PC-3 (cell line): ENCODE results near the gene NIBAN1. TPM values are rescaled to one million over a fixed set of nuclear protein-coding genes. Genes with fewer than 3 reads are reported as not detected.

Experiments used
- ATAC-seq: fragments of 200-7000 bp; cut with Tn5 transposase; 2 replicates; pipeline ENCODE4 v1.9.1; 2020; ENCODE audit warnings: mild to moderate bottlenecking, moderate library complexity
- Bru-seq: library from RNA; stranded (reverse); fragments of 400-500 nt; gene quantifications from one replicate; lab custom pipeline; 2021; lab: Mats Ljungman, UMichigan
- BruChase-seq, 2 experiments: library from RNA; stranded (reverse); fragments of 400-500 nt; gene quantifications; one replicate each; lab custom pipeline; 2021; lab: Mats Ljungman, UMichigan
- BruUV-seq: library from RNA; stranded (reverse); fragments of 400-500 nt; replicated peaks from 2 replicates; lab custom pipeline; 2021; lab: Mats Ljungman, UMichigan
- CTCF ChIA-PET: fragments of 300-600 bp; sonication (Branson Sonifier 250); formaldehyde crosslinking; loops from one replicate; lab custom pipeline; 2022; ENCODE audit warnings: antibody characterized with exemption; lab: Charles Lee
- POLR2A ChIA-PET: fragments of 300-600 bp; sonication (Branson Sonifier 250); formaldehyde crosslinking; loops from one replicate; lab custom pipeline; 2022; ENCODE audit warnings: antibody characterized with exemption; ENCODE audit not compliant: unreplicated experiment; lab: Charles Lee
- DNase-seq: peaks from one replicate; pipeline ENCODE4 v3.0.0-alpha.2; 2015
- H2AFZ ChIP-seq: fragments of 300-600 bp; sonication (generic); 2 replicates; pipeline ENCODE4 v1.6.0; 2016; ENCODE audit warnings: antibody characterized with exemption, low read length
- H3F3A ChIP-seq: fragments of 300-600 bp; sonication (generic); one replicate; pipeline ENCODE4 v1.6.0; 2017; ENCODE audit warnings: antibody characterized with exemption, low read length, control low read depth, mild to moderate bottlenecking; ENCODE audit not compliant: unreplicated experiment
- H3K27ac ChIP-seq: fragments of 300-600 bp; sonication (generic); 2 replicates; pipeline ENCODE4 v1.5.1; 2016; ENCODE audit warnings: mild to moderate bottlenecking, low read length
- H3K27me3 ChIP-seq: fragments of 300-600 bp; sonication (generic); 2 replicates; pipeline ENCODE4 v1.6.1; 2016; ENCODE audit warnings: low read length, mixed read lengths
- H3K36me3 ChIP-seq: fragments of 300-600 bp; sonication (generic); 2 replicates; pipeline ENCODE4 v1.6.1; 2016; ENCODE audit warnings: low read depth, mixed run types, low read length, mixed read lengths
- H3K4me1 ChIP-seq: fragments of 300-600 bp; sonication (generic); 2 replicates; pipeline ENCODE4 v1.5.1; 2016; ENCODE audit warnings: low read length; ENCODE audit not compliant: insufficient read depth
- H3K4me2 ChIP-seq: fragments of 300-600 bp; sonication (generic); 2 replicates; pipeline ENCODE4 v1.6.0; 2016; ENCODE audit warnings: low read length
- H3K4me3 ChIP-seq: fragments of 300-600 bp; sonication (generic); 2 replicates; pipeline ENCODE4 v1.5.1; 2016; ENCODE audit warnings: mild to moderate bottlenecking, low read length, mixed read lengths
- H3K79me2 ChIP-seq: fragments of 300-600 bp; sonication (generic); 2 replicates; pipeline ENCODE4 v1.6.1; 2017; ENCODE audit warnings: low read length, mixed read lengths
- H3K9ac ChIP-seq: fragments of 300-600 bp; sonication (generic); 2 replicates; pipeline ENCODE4 v1.6.0; 2016; ENCODE audit warnings: mild to moderate bottlenecking, low read length
- H3K9me2 ChIP-seq: fragments of 300-600 bp; sonication (generic); replicated peaks from 2 replicates; pipeline ENCODE4 v1.6.1; 2016; ENCODE audit warnings: mixed run types, low read length, mixed read lengths
- H3K9me3 ChIP-seq: fragments of 300-600 bp; sonication (generic); 2 replicates; pipeline ENCODE4 v1.6.1; 2016; ENCODE audit warnings: low read length, mixed read lengths
- H4K20me1 ChIP-seq: fragments of 300-600 bp; sonication (generic); 2 replicates; pipeline ENCODE4 v1.6.1; 2016; ENCODE audit warnings: low read length, mixed read lengths
- EZH2 ChIP-seq: fragments of 300-600 bp; sonication (generic); IDR thresholded peaks from one replicate; pipeline ENCODE4 v1.6.1; 2017; ENCODE audit warnings: antibody characterized with exemption, mild to moderate bottlenecking, low read length; ENCODE audit not compliant: unreplicated experiment
- EZH2phosphoT487 ChIP-seq: fragments of 300-600 bp; sonication (generic); IDR thresholded peaks from 2 replicates; pipeline ENCODE4 v1.6.1; 2018; ENCODE audit warnings: mild to moderate bottlenecking, antibody characterized with exemption, low read length, borderline replicate concordance
- intact Hi-C: fragments of 100-400 bp; cut with micrococcal nuclease; formaldehyde crosslinking; loops from 2 replicates; pipeline ENCODE4 v1.9.0; 2023
- long read RNA-seq: library from polyadenylated mRNA; unstranded; transcript quantifications from one replicate; pipeline ENCODE4 v2.0.0, GENCODE V29; 2021; ENCODE audit not compliant: unreplicated experiment
- total RNA-seq: library from RNA; depleted of rRNA; stranded (reverse); fragments of >200 nt; gene quantifications from 2 replicates; pipeline ENCODE4 v1.2.3, GENCODE V29; 2014; rRNA removed
- TF ChIP-seq, protein P1 (sequence below): fragments of 300-600 bp; sonication (generic); conservative IDR thresholded peaks from 2 replicates; pipeline ENCODE4 v1.5.1; 2017; ENCODE audit warnings: antibody characterized with exemption, low read depth, mild to moderate bottlenecking, low read length

NIBAN1 gene
- 6.9 and 8.2 TPM in 2 replicates for total RNA-seq
- Bru-seq, nascent RNA, result percentile 74 among the genes with signal in this experiment
- BruChase-seq, experiment 1, labeled RNA remaining after a 6-hour chase, result percentile 62 among the genes with signal in this experiment
- BruChase-seq, experiment 2, labeled RNA remaining after a 2-hour chase, result percentile 65 among the genes with signal in this experiment
- long read RNA-seq, full-length matches to known transcripts, result 25 of 71 reads
- long read RNA-seq, partial matches to known transcripts, result 4 of 71 reads
- long read RNA-seq, other reads (novel, unspliced or antisense), result 42 of 71 reads

- BruUV-seq, result no TSS peak
- H3K27me3 ChIP-seq, result no peaks in the 10 kb centered on the region
- peak within 1 kb of the TSS; percentile 96 for H3K4me2 ChIP-seq
- H3K27ac ChIP-seq, result no peak within 1 kb of the TSS
- intact Hi-C loops, result loop anchor here (2.0 kb wide), 1 partner anchor 219 kb away; the partner anchor contains the start of gene EDEM3
- H4K20me1 ChIP-seq, result no peaks in the 10 kb centered on the region
- peak within 1 kb of the TSS; percentile 94 for H3K4me3 ChIP-seq
- no peaks in the 10 kb centered on the region for H3K36me3 ChIP-seq
- H3K9ac ChIP-seq, result peak within 1 kb of the TSS; percentile 62
- ChIA-PET POLR2A (no interaction called here), CTCF (no interaction called here)
- TF ChIP-seq EZH2phosphoT487 (no peak), EZH2 (no peak)
- TF ChIP-seq, protein P1, sequence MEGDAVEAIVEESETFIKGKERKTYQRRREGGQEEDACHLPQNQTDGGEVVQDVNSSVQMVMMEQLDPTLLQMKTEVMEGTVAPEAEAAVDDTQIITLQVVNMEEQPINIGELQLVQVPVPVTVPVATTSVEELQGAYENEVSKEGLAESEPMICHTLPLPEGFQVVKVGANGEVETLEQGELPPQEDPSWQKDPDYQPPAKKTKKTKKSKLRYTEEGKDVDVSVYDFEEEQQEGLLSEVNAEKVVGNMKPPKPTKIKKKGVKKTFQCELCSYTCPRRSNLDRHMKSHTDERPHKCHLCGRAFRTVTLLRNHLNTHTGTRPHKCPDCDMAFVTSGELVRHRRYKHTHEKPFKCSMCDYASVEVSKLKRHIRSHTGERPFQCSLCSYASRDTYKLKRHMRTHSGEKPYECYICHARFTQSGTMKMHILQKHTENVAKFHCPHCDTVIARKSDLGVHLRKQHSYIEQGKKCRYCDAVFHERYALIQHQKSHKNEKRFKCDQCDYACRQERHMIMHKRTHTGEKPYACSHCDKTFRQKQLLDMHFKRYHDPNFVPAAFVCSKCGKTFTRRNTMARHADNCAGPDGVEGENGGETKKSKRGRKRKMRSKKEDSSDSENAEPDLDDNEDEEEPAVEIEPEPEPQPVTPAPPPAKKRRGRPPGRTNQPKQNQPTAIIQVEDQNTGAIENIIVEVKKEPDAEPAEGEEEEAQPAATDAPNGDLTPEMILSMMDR, result no peak
- peak; percentile 55 for DNase-seq
- no peaks in the 10 kb centered on the region for H3K9me2 ChIP-seq
- no peaks in the 10 kb centered on the region for H3F3A ChIP-seq
- peaks cover 10% of the 10 kb centered on the region for H3K4me1 ChIP-seq
- H3K9me3 ChIP-seq, result no peaks in the 10 kb centered on the region
- H2AFZ ChIP-seq, result peak within 1 kb of the TSS; percentile 91
- H3K79me2 ChIP-seq, result no peaks in the 10 kb centered on the region
- peak; percentile 76 for ATAC-seq
Measured at GRCh38 chr1:184974056-184974836, at the start of gene NIBAN1. Gene NIBAN1, minus strand, starts transcription at chr1:184974508. Its CDS starts 152 bp downstream, at chr1:184974356.

DNA sequence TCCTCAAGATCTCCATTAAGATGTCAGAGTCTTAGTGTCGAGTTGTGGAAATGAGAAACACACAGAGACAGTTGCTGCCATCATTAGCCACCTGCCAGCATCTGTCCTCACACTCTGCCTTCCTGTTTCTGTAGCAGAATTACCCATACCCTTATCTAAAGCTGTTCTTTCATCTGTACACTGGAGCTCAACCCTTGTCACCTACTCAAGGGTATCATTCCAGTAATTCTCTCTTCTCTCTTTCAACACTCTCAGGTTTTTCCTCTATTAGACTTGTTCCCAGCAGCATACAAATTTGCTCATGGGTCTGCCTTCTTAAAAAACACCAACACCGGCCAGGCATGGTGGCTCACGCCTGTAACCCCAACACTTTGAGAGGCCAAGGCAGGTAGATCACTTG lies 43.7 kb upstream of the NIBAN1 start:
- H3K9ac ChIP-seq, result no peak overlapping the region
- CTCF ChIA-PET, result no interaction called here
- DNase-seq (no peak), ATAC-seq (no peak)
- H2AFZ ChIP-seq, result no peak overlapping the region
- H4K20me1 ChIP-seq, result no peaks in the 10 kb centered on the region
- H3K9me3 ChIP-seq, result no peaks in the 10 kb centered on the region
- H3F3A ChIP-seq, result no peaks in the 10 kb centered on the region
- no peaks in the 10 kb centered on the region for H3K27me3 ChIP-seq
- no TSS peak for BruUV-seq
- intact Hi-C loops, result no loop called here
- H3K9me2 ChIP-seq, result no peaks in the 10 kb centered on the region
- TF ChIP-seq EZH2 (no peak), EZH2phosphoT487 (no peak)
- TF ChIP-seq, protein P1, result no peak
- H3K79me2 ChIP-seq, result no peaks in the 10 kb centered on the region
- 0 out of 2 replicates have a peak overlapping the region, but pooled peaks have one; percentile 21 for H3K27ac ChIP-seq
- H3K4me3 ChIP-seq, result no peak overlapping the region
- peaks cover 16% of the 10 kb centered on the region for H3K4me1 ChIP-seq
- no peak overlapping the region for H3K4me2 ChIP-seq
- POLR2A ChIA-PET, result no interaction called here
- H3K36me3 ChIP-seq, result no peaks in the 10 kb centered on the region
